ENCODE data around the gene PZP. TPM values are rescaled to one million over a fixed set of nuclear protein-coding genes. Genes with fewer than 3 reads are reported as not detected.

Gene PZP
- total and polyA plus RNA-seq, 2 of the 8 experiments (the other 6 are each of a cell fraction or from before 2014, with no cell fraction given), result 0.08 TPM; not detected in 1

DNA sequence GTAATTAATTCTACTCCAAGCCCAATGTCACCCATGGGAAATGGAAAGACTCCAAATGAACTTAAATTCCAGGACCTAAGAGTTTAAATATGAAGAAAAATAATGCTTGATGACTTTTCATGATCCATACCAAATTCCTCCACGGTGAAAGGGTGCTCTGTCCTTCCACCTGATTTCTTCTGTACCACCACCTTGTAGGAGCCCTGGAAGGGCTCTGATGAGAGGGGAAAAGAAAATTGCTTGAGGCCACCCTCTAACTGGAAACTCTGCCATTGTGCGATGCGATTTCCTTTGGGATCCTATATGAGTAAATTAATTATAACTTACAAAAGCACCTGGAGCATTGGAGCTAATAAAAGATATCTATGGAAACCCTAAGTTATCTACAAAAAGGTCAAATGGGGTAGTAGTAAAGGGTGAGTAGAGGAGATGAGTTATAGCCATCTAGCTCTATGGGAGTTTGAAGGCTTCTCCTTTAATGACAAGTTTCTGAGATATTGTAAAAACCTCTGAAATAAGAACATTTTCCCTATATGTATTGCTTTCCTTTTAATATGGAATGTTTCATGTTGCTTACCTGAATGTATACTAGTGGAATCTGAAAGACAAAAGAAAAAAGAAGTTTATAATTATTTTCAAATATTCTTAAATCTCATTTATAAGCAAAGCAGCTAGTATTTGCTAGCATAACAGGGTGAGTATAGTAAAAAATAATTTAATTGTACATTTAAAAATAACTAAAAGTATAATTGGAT lies 98.3 kb downstream of the PZP start (continued):
- no peak for TF ChIP-seq SIRT6 (IDR thresholded peaks at IDR 0.05; ENCODE audit: low read length)
- TF ChIP-seq ZNF274 (IDR thresholded peaks at IDR 0.05; ENCODE audit: borderline replicate concordance, extremely low read depth, low read length), result no peak
- no peak for TF ChIP-seq CHD1 (IDR thresholded peaks at IDR 0.05; ENCODE audit: low read depth, low read length)
- no peak for TF ChIP-seq CBX5 (IDR thresholded peaks at IDR 0.05; ENCODE audit: low read depth, low read length)
- TF ChIP-seq POU5F1 (IDR thresholded peaks at IDR 0.05; ENCODE audit: low read depth, low read length), result no peak
- TF ChIP-seq YY1 (IDR thresholded peaks at IDR 0.05; ENCODE audit: low read depth, low read length), result no peak
